H1 (cell line): ENCODE data around the gene TGIF1. TPM values are rescaled to one million over a fixed set of nuclear protein-coding genes. Genes with fewer than 3 reads are reported as not detected.

Experiments
- ASH2L ChIP-seq: fragments of 200-600, 300-600 bp; sonication (generic); IDR thresholded peaks from one replicate; pipeline ENCODE4 v1.7.1; 2017; ENCODE audit warnings: low read length
- CHD1 ChIP-seq: IDR thresholded peaks from 2 replicates; pipeline ENCODE4 v1.6.1; 2012; ENCODE audit warnings: low read depth, low read length, improper control_type of control experiment
- CHD7 ChIP-seq: fragments of 300-600 bp; sonication (generic); IDR thresholded peaks from 2 replicates; pipeline ENCODE4 v1.7.1; 2012; ENCODE audit warnings: low read length, moderate library complexity, mild to moderate bottlenecking, inconsistent platforms; ENCODE audit not compliant: insufficient replicate concordance
- polyA plus RNA-seq, 7 experiments: library from polyadenylated mRNA; depleted of rRNA in 3 of 7; stranded (reverse) in 5 of 7; unstranded in 2 of 7; fragments of >200 nt in 5 of 7; fragments of 200-250 nt in 2 of 7; gene quantifications; 1 replicate in 5 of 7; 2 replicates in 1 of 7; 4 replicates in 1 of 7; pipeline versions ENCODE4 v1.2.1 to v1.2.3, GENCODE V29; 2011 to 2013; ENCODE audit warnings: missing spikeins in 2 of 7, mixed read lengths in 2 of 7
- total RNA-seq: library from RNA; stranded (reverse); fragmentation: NEBNext Ultra II Directional; extraction: Animal tissue kit (Norgen Biotek cat#: 25700); gene quantifications from 2 replicates; pipeline ENCODE4 v1.2.1, GENCODE V29; 2021
- TF ChIP-seq, protein P1 (sequence below): IDR thresholded peaks from 2 replicates; pipeline ENCODE4 v1.6.1; 2011; ENCODE audit warnings: low read length, improper control_type of control experiment

The TGIF1 gene
- total and polyA plus RNA-seq, 2 of the 8 experiments (the other 6 are each of a cell fraction or from before 2014, with no cell fraction given) = 256 to 262 TPM

DNA sequence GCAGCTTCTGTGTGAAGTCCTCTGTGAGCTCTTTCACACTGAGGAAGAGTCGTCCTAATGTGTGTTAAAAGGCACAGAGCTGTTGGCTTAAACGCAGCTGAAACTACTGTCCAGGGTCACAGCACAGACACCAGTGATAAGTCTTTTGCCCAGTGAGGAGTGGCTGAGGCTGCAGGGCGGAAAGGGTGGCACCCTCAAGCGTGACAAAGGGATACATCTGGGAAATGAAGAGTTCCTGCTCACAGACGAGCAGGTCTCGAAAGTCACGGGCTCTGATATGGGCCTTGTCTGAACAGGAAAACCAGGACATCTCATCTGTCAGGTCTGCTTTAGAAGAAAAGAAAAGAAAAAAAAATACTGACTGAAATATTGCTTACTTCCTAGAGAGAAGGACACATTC, 36.5 kb downstream of the TGIF1 start (continued):
- TF ChIP-seq CHD7 (no peak), CHD1 (no peak), ASH2L (no peak)
- TF ChIP-seq, protein P1, sequence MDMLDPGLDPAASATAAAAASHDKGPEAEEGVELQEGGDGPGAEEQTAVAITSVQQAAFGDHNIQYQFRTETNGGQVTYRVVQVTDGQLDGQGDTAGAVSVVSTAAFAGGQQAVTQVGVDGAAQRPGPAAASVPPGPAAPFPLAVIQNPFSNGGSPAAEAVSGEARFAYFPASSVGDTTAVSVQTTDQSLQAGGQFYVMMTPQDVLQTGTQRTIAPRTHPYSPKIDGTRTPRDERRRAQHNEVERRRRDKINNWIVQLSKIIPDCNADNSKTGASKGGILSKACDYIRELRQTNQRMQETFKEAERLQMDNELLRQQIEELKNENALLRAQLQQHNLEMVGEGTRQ = no peak
